ENCODE data around the gene PHOX2B. TPM values are rescaled to one million over a fixed set of nuclear protein-coding genes. Genes with fewer than 3 reads are reported as not detected.
A peak's percentile ranks its signal among the peaks of the same experiment; 100 is the strongest.

The PHOX2B gene
- total RNA-seq, 1 experiment from 2014 or later = not detected

- no peak overlapping the region for H3K27ac ChIP-seq (ENCODE audit: low read length)
These were observed 35.9 kb upstream of the PHOX2B start for GRCh38 chr4:41784191-41784979.

GRCh38 chr4:41776466-41776865, 27.9 kb upstream of the PHOX2B start:
- no peak overlapping the region for H2AFZ ChIP-seq (ENCODE audit: low read length)
- ChIA-PET POLR2A (ENCODE audit: unreplicated experiment) (no interaction called here), CTCF (no interaction called here)
- H3K9me3 ChIP-seq (ENCODE audit: low read length) = no peaks in the 10 kb centered on the region
- H3K9me2 ChIP-seq (replicated peaks; ENCODE audit: low read length) = no peaks in the 10 kb centered on the region
- no peaks in the 10 kb centered on the region for H3K36me3 ChIP-seq (ENCODE audit: low read depth, low read length)
- H3K27ac ChIP-seq (ENCODE audit: low read length) = no peak overlapping the region
- H3K4me2 ChIP-seq (ENCODE audit: low read length) = no peak overlapping the region
- TF ChIP-seq CTCF (conservative IDR thresholded peaks at IDR 0.05; ENCODE audit: low read depth, low read length) = no peak
- TF ChIP-seq EZH2phosphoT487 (IDR thresholded peaks at IDR 0.05; ENCODE audit: borderline replicate concordance, low read length) = no peak
- TF ChIP-seq EZH2 (IDR thresholded peaks at IDR 0.05; ENCODE audit: low read length, unreplicated experiment) = no peak
- no peaks in the 10 kb centered on the region for H3F3A ChIP-seq (ENCODE audit: low read length, unreplicated experiment)
- intact Hi-C loops (cut with micrococcal nuclease) = no loop called here
- no peak overlapping the region for H3K4me3 ChIP-seq (ENCODE audit: low read length)
- DNase-seq (no peak), ATAC-seq (no peak)
- H3K9ac ChIP-seq (ENCODE audit: low read length) = no peak overlapping the region
- BruUV-seq (replicated peaks) = no TSS peak
- no peaks in the 10 kb centered on the region for H3K79me2 ChIP-seq (ENCODE audit: low read length)
- no peaks in the 10 kb centered on the region for H3K4me1 ChIP-seq (ENCODE audit: insufficient read depth, low read length)
- peaks cover 21% of the 10 kb centered on the region; the same call in 1 of the 2 replicates for H3K27me3 ChIP-seq (ENCODE audit: low read length)
- no peaks in the 10 kb centered on the region for H4K20me1 ChIP-seq (ENCODE audit: low read length)

More at GRCh38 chr4:41784191-41784979, 35.9 kb upstream of the PHOX2B start:
- Histone ChIP-seq H3F3A (ENCODE audit: low read length, unreplicated experiment) (no peaks in the 10 kb centered on the region), H3K9ac (ENCODE audit: low read length) (no peak overlapping the region), H3K4me3 (ENCODE audit: low read length) (no peak overlapping the region), H3K27me3 (ENCODE audit: low read length) (peaks cover 37% of the 10 kb centered on the region), H3K4me1 (ENCODE audit: insufficient read depth, low read length) (no peaks in the 10 kb centered on the region), H2AFZ (ENCODE audit: low read length) (no peak overlapping the region), H3K9me3 (ENCODE audit: low read length) (no peaks in the 10 kb centered on the region), H3K4me2 (ENCODE audit: low read length) (no peak overlapping the region), H3K9me2 (replicated peaks; ENCODE audit: low read length) (no peaks in the 10 kb centered on the region), H3K79me2 (ENCODE audit: low read length) (no peaks in the 10 kb centered on the region), H3K36me3 (ENCODE audit: low read depth, low read length) (no peaks in the 10 kb centered on the region), H4K20me1 (ENCODE audit: low read length) (no peaks in the 10 kb centered on the region)
- no TSS peak for BruUV-seq (replicated peaks)
- DNase-seq = no peak
- TF ChIP-seq EZH2 (IDR thresholded peaks at IDR 0.05; ENCODE audit: low read length, unreplicated experiment) (no peak), EZH2phosphoT487 (IDR thresholded peaks at IDR 0.05; ENCODE audit: borderline replicate concordance, low read length) (no peak), CTCF (conservative IDR thresholded peaks at IDR 0.05; ENCODE audit: low read depth, low read length) (no peak)
- ATAC-seq = no peak
- POLR2A ChIA-PET (ENCODE audit: unreplicated experiment) = no interaction called here
- CTCF ChIA-PET = no interaction called here
- intact Hi-C loops (cut with micrococcal nuclease) = no loop called here

GRCh38 chr4:41763729-41764128, 15.2 kb upstream of the PHOX2B start:
- ATAC-seq (no peak), DNase-seq (peak; percentile 50)
- Histone ChIP-seq H3K4me3 (ENCODE audit: low read length) (no peak overlapping the region), H3K79me2 (ENCODE audit: low read length) (no peaks in the 10 kb centered on the region), H3K4me2 (ENCODE audit: low read length) (no peak overlapping the region), H3K27ac (ENCODE audit: low read length) (no peak overlapping the region), H3K36me3 (ENCODE audit: low read depth, low read length) (no peaks in the 10 kb centered on the region), H3K9me2 (replicated peaks; ENCODE audit: low read length) (no peaks in the 10 kb centered on the region), H4K20me1 (ENCODE audit: low read length) (no peaks in the 10 kb centered on the region), H3F3A (ENCODE audit: low read length, unreplicated experiment) (no peaks in the 10 kb centered on the region), H3K27me3 (ENCODE audit: low read length) (peaks cover 48% of the 10 kb centered on the region), H3K9ac (ENCODE audit: low read length) (no peak overlapping the region), H3K9me3 (ENCODE audit: low read length) (no peaks in the 10 kb centered on the region), H3K4me1 (ENCODE audit: insufficient read depth, low read length) (no peaks in the 10 kb centered on the region), H2AFZ (ENCODE audit: low read length) (no peak overlapping the region)
- ChIA-PET POLR2A (ENCODE audit: unreplicated experiment) (no interaction called here), CTCF (no interaction called here)
- intact Hi-C loops (cut with micrococcal nuclease) = no loop called here
- no TSS peak for BruUV-seq (replicated peaks)
- no peak for TF ChIP-seq CTCF (conservative IDR thresholded peaks at IDR 0.05; ENCODE audit: low read depth, low read length)
- no peak for TF ChIP-seq EZH2phosphoT487 (IDR thresholded peaks at IDR 0.05; ENCODE audit: borderline replicate concordance, low read length)
- no peak for TF ChIP-seq EZH2 (IDR thresholded peaks at IDR 0.05; ENCODE audit: low read length, unreplicated experiment)
